Testis (tissue), 3 donors: ENCODE results near the gene PLN. TPM values are rescaled to one million over a fixed set of nuclear protein-coding genes. Genes with fewer than 3 reads are reported as not detected.
A peak's percentile ranks its signal among the peaks of the same experiment; 100 is the strongest.

Source experiments
- DNase-seq: peaks from one replicate; pipeline ENCODE4 v3.0.0-alpha.2; 2019
- H3K27ac ChIP-seq, 2 donors: fragments of 200-600 bp; sonication (generic); one replicate each; pipeline ENCODE4 v1.5.1; 2019
- H3K27me3 ChIP-seq: fragments of 200-600 bp; sonication (generic); one replicate; pipeline ENCODE4 v1.5.1; 2019
- H3K36me3 ChIP-seq: fragments of 200-600 bp; sonication (generic); one replicate; pipeline ENCODE4 v1.5.1; 2017; ENCODE audit warnings: low read depth; ENCODE audit errors: missing control alignments
- H3K4me1 ChIP-seq: fragments of 200-600 bp; sonication (generic); one replicate; pipeline ENCODE4 v1.5.1; 2019
- H3K4me3 ChIP-seq, 2 donors: fragments of 200-600 bp; sonication (generic); one replicate each; pipeline ENCODE4 v1.5.1; 2017 to 2019
- H3K9me3 ChIP-seq: fragments of 200-600 bp; sonication (generic); one replicate; pipeline ENCODE4 v1.5.1; 2017
- CTCF ChIP-seq, 3 experiments: fragments of 450-650 bp in 2 of 3; fragments of 200-600 bp in 1 of 3; sonication (generic) in 1 of 3; IDR thresholded peaks; one replicate each; pipeline ENCODE4 v1.5.1; 2016 to 2019; ENCODE audit warnings: antibody characterized with exemption in 3 of 3, mild to moderate bottlenecking in 2 of 3, moderate library complexity in 1 of 3
- POLR2A ChIP-seq: fragments of 450-650 bp; IDR thresholded peaks from one replicate; pipeline ENCODE4 v1.6.1; 2017; ENCODE audit warnings: antibody characterized with exemption, mild to moderate bottlenecking, moderate library complexity
- WGBS, 2 donors: methylation state at CpG; one replicate each; pipeline ENCODE4 v1.1.5; 2018; 5-methylcytosine and 5-hydroxymethylcytosine counted together
- intact Hi-C: fragments of 100-400 bp; cut with DNase I; formaldehyde crosslinking; loops from one replicate; pipeline ENCODE4 v1.15.1; 2023; ENCODE audit warnings: low total_unique reads
- polyA plus RNA-seq: library from polyadenylated mRNA; stranded (reverse); fragments of 350-450 nt; fragmentation: Illumina TruSeq; extraction: RNeasy Lipid Tissue Mini Kit (QIAGEN cat#74804); gene quantifications from one replicate; pipeline ENCODE4 v1.2.3, GENCODE V29; 2014; ENCODE audit warnings: low read depth, low replicate concordance; ENCODE audit not compliant: insufficient read depth
- total RNA-seq, 2 donors: library from RNA; depleted of rRNA; stranded (reverse); fragments of >200 nt; gene quantifications; one replicate each; pipeline ENCODE4 v1.2.3, GENCODE V29; 2016

Gene PLN
- total and polyA plus RNA-seq, 3 donors from 2014 or later = 2.0 to 15.2 (median 5.0) TPM

DNA sequence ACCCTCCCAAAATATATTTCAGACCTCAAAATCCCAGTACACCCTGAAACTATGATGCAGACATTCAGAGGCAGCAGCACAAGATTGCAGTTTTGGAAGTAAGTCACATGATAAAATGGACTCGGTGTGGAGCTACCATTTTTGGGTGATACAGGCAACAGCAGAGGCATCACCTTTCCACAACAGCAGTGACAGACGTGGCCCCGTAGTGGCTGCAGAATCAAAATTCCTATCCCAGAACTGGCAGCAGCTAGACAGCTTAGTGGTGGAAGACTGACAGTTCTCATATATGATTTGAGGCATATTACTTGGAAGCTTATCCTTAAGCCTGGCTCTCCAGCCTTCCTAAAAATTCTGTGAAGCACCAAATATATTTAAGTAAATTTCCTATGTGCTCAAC lies 19.9 kb downstream of the PLN start:
- no peak for DNase-seq

DNA sequence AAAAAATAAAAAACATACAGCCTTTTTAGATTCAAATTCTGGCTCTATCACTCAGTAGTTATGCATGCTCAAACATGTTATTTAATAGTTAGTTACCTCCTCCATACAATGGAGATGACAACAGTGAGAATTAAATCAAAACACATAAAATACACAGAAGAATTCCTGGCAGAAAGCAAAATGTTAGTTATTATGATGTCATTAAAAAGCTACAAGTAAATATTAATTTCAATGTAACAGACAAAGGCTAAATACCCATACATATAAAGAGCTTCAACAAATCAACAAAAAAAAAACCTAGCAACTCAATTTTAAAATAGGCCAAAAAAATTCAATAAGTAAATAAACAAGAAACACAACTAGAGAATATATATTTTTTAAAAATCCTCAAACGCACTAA lies 21.4 kb downstream of the PLN start:
- no peak overlapping the region for H3K27ac ChIP-seq
- H3K36me3 ChIP-seq = no peaks in the 10 kb centered on the region
- H3K4me3 ChIP-seq = no peak overlapping the region
- no peaks in the 10 kb centered on the region for H3K9me3 ChIP-seq
- intact Hi-C loops = no loop called here
- WGBS, 2 donors = 86 to 89% methylated on average over 1 of the region's 1 CpG
- TF ChIP-seq POLR2A (no peak), CTCF (IDR thresholded peaks at IDR 0.05) (no peak)
- DNase-seq = no peak
- no peaks in the 10 kb centered on the region for H3K4me1 ChIP-seq
- no peaks in the 10 kb centered on the region for H3K27me3 ChIP-seq

More for the DNA sequence above, 19.9 kb downstream of the PLN start:
- Histone ChIP-seq H3K9me3 (no peaks in the 10 kb centered on the region), H3K27ac (no peak overlapping the region), H3K27me3 (no peaks in the 10 kb centered on the region), H3K4me3 (no peak overlapping the region), H3K36me3 (no peaks in the 10 kb centered on the region), H3K4me1 (peaks cover 3% of the 10 kb centered on the region)
- WGBS, 2 donors = 80 to 91% methylated on average over 3 of the region's 3 CpGs
- intact Hi-C loops = no loop called here
- TF ChIP-seq CTCF (IDR thresholded peaks at IDR 0.05) (no peak), POLR2A (no peak)

GRCh38 chr6:118571121-118571520 lies 23.0 kb downstream of the PLN start:
- Histone ChIP-seq H3K27me3 (no peaks in the 10 kb centered on the region), H3K9me3 (no peaks in the 10 kb centered on the region), H3K4me1 (no peaks in the 10 kb centered on the region), H3K36me3 (no peaks in the 10 kb centered on the region), H3K27ac (no peak overlapping the region), H3K4me3 (no peak overlapping the region)
- intact Hi-C loops = no loop called here
- TF ChIP-seq CTCF (IDR thresholded peaks at IDR 0.05) = no peak
- TF ChIP-seq POLR2A = no peak
- WGBS, 2 donors = 92 to 97% methylated on average over 2 of the region's 2 CpGs
- DNase-seq = no peak

DNA sequence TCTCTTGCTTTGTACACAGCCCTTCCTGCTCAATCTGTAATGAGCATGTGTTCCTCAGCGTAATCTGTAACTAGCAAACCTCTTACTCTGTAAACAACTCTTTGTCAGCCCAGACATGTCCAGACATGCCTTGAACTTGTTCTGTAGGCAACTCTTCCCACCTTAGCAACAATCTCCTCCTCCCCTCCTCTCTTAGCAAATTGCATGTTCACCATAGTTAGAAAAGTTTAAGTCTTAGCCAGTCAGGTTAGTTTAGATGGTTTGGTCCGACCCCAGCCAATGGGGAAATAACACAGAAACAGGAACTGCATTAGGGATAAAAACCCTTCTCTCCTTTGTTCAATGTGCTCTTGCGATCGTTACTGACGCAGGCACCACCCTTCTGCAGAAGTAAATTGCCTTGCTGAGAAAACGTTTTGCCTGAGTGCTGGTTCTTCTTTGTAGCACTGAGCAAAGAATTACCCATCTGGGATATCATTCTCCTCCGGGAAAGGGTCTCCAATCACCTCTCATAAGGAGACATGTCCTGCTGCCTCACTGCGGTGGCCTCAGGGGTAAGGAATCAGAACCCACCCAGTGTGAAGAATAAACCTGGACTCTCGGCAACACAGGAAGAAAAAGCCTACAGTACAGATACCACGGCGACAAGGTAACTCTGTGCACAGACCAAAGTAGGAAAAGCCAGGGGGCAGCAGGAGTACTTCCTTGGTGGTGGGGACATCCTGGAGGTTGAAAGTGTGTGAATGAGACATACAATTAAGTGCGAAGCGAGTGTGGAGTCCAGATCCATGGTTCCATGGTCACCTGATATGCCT lies 26.2 kb downstream of the PLN start:
- Histone ChIP-seq H3K36me3 (no peaks in the 10 kb centered on the region), H3K27ac (peak overlapping the region in 1 of 2 donors; percentile 48), H3K27me3 (no peaks in the 10 kb centered on the region), H3K4me3 (no peak overlapping the region), H3K4me1 (no peaks in the 10 kb centered on the region), H3K9me3 (no peaks in the 10 kb centered on the region)
- TF ChIP-seq CTCF (IDR thresholded peaks at IDR 0.05) = no peak
- TF ChIP-seq POLR2A = no peak
- intact Hi-C loops = no loop called here
- no peak for DNase-seq
- 92 to 94% methylated on average over 13 of the region's 13 CpGs for WGBS, 2 donors

- Histone ChIP-seq H3K27ac (no peak overlapping the region), H3K4me3 (no peak overlapping the region), H3K27me3 (no peaks in the 10 kb centered on the region), H3K36me3 (no peaks in the 10 kb centered on the region), H3K9me3 (no peaks in the 10 kb centered on the region), H3K4me1 (no peaks in the 10 kb centered on the region)
- intact Hi-C loops = no loop called here
- TF ChIP-seq POLR2A (no peak), CTCF (IDR thresholded peaks at IDR 0.05) (no peak)
- WGBS, 2 donors = 70 to 75% methylated on average over 4 of the region's 4 CpGs
- no peak for DNase-seq
These were observed 29.9 kb downstream of the PLN start for GRCh38 chr6:118577972-118578371.
